Measurements from ENCODE around the gene CAMKMT. TPM values are rescaled to one million over a fixed set of nuclear protein-coding genes. Genes with fewer than 3 reads are reported as not detected.

CAMKMT gene
- total RNA-seq, 4 donors from 2014 or later, result 7.6 to 16.2 (median 9.4) TPM

- TF ChIP-seq, protein P1, sequence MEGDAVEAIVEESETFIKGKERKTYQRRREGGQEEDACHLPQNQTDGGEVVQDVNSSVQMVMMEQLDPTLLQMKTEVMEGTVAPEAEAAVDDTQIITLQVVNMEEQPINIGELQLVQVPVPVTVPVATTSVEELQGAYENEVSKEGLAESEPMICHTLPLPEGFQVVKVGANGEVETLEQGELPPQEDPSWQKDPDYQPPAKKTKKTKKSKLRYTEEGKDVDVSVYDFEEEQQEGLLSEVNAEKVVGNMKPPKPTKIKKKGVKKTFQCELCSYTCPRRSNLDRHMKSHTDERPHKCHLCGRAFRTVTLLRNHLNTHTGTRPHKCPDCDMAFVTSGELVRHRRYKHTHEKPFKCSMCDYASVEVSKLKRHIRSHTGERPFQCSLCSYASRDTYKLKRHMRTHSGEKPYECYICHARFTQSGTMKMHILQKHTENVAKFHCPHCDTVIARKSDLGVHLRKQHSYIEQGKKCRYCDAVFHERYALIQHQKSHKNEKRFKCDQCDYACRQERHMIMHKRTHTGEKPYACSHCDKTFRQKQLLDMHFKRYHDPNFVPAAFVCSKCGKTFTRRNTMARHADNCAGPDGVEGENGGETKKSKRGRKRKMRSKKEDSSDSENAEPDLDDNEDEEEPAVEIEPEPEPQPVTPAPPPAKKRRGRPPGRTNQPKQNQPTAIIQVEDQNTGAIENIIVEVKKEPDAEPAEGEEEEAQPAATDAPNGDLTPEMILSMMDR (IDR thresholded peaks at IDR 0.05), result no peak
- no peak for ATAC-seq (ENCODE audit: low FRiP score)
- DNase-seq (ENCODE audit: low spot score), result no peak
Measured at GRCh38 chr2:44687686-44688455, 326.1 kb downstream of the CAMKMT start.

DNA sequence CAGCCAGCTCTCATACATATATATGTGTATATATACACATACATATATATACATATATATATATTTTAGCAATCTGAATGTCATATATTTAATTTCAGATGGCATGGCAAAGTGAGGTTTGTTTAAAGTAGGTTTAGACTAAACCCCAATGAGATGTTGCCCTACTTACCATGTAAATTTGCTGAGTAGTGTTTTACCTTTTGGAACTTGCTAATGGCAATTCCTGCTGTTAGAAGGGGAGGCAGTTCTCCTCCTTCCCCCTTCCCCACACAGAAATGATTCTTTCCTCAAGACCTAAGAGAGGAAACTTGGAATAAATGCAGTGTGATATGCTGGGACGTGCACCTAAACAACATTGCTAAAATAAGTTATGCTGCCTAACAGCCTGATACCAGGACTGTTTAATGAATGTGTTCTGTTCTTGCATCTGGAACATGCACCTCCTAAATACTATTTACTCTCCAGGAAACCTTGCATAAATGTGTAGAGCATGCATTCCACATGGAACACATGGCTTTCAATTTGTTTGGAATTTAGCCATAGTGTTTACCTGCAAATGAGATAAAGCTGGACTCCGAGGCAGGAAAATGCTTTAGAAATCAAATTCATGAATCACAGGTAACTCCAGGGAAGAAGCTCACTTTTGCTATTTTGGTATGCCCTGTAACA is 326.8 kb downstream of the CAMKMT start:
- TF ChIP-seq, protein P1 (IDR thresholded peaks at IDR 0.05), result no peak
- DNase-seq (ENCODE audit: low spot score), result no peak
- no peak for ATAC-seq (ENCODE audit: low FRiP score)

DNA sequence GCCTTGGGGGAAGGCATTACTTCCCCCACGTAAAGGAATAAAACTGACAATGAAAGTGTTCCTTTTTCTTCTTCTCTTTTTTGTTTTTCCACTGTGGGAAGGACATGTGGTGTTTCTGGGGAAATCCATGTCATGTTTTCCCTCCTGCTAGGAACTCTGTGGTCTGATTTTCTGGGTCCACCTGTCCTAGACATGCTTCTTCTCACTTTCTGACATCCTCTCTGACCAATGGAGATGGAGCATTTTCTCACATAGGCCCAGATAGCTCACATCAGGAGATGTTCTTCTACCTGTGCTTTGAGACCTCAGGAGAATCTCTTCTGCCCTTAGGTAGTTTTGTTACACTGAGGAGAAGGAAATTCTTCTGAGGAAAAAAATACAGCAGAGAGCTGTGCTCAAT is 327.8 kb downstream of the CAMKMT start:
- TF ChIP-seq, protein P1 (IDR thresholded peaks at IDR 0.05), result no peak
- DNase-seq (ENCODE audit: low spot score), result no peak
- no peak for ATAC-seq (ENCODE audit: low FRiP score)

- TF ChIP-seq, protein P1 (IDR thresholded peaks at IDR 0.05), result no peak
- no peak for ATAC-seq (ENCODE audit: low FRiP score)
- no peak for DNase-seq (ENCODE audit: low spot score)
Measured at GRCh38 chr2:44691174-44691785, 329.5 kb downstream of the CAMKMT start.

- ATAC-seq (ENCODE audit: low FRiP score), result no peak
- DNase-seq (ENCODE audit: low spot score), result no peak
- TF ChIP-seq, protein P1 (IDR thresholded peaks at IDR 0.05), result no peak
Measured at GRCh38 chr2:44692821-44693220, 331.1 kb downstream of the CAMKMT start.

DNA sequence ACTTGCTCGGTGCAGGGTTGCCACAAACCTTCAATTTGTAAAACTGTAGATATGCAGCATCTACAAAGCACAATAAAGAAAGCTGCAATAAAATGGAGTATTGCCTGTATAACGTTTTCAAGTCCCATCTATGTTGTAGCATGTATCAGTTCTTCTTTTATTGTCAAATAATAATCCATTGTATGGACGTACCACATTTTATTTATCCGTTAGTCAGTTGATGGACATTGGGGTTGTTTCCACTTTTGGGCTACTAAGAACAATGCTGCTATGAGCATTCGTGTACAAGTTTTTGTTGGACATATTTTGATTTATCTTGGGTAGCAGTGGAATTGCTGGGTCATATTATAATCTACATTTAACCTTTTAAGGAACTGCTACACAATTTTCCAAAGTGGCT is 339.1 kb downstream of the CAMKMT start:
- TF ChIP-seq, protein P1 (IDR thresholded peaks at IDR 0.05), result no peak
- ATAC-seq (ENCODE audit: low FRiP score) (no peak), DNase-seq (ENCODE audit: low spot score) (no peak)
